Smooth muscle cell (in vitro differentiated cells): ENCODE data around the gene KRTAP1-4. TPM values are rescaled to one million over a fixed set of nuclear protein-coding genes. Genes with fewer than 3 reads are reported as not detected.

Experiments
- DNase-seq: peaks from one replicate; lab custom pipeline; 2025; ENCODE audit not compliant: unreplicated experiment; lab: John Stamatoyannopoulos, UW
- H2AFZ ChIP-seq: fragments of 200-600 bp; sonication (generic); 2 replicates; pipeline ENCODE4 v1.6.0; 2016; ENCODE audit warnings: antibody characterized with exemption, low read depth, mild to moderate bottlenecking
- H3F3A ChIP-seq: fragments of 200-600 bp; sonication (generic); 2 replicates; pipeline ENCODE4 v1.6.0; 2017; ENCODE audit warnings: antibody characterized with exemption, low read depth
- H3K27ac ChIP-seq: fragments of 200-600 bp; sonication (generic); 2 replicates; pipeline ENCODE4 v1.5.1; 2016; ENCODE audit warnings: low read depth, mild to moderate bottlenecking
- H3K27me3 ChIP-seq: fragments of 200-600 bp; sonication (generic); 2 replicates; pipeline ENCODE4 v1.6.1; 2016; ENCODE audit warnings: low read depth, mild to moderate bottlenecking
- H3K36me3 ChIP-seq: fragments of 200-600 bp; sonication (generic); 2 replicates; pipeline ENCODE4 v1.5.1; 2016; ENCODE audit warnings: low read depth
- H3K4me1 ChIP-seq: fragments of 200-600 bp; sonication (generic); 2 replicates; pipeline ENCODE4 v1.5.1; 2016; ENCODE audit warnings: low read depth
- H3K4me2 ChIP-seq: fragments of 200-600 bp; sonication (generic); 2 replicates; pipeline ENCODE4 v1.6.0; 2016; ENCODE audit warnings: mild to moderate bottlenecking
- H3K4me3 ChIP-seq: fragments of 200-600 bp; sonication (generic); 2 replicates; pipeline ENCODE4 v1.5.1; 2016; ENCODE audit warnings: mild to moderate bottlenecking
- H3K79me2 ChIP-seq: fragments of 200-600 bp; sonication (generic); 2 replicates; pipeline ENCODE4 v1.6.0; 2016; ENCODE audit warnings: low read depth, mild to moderate bottlenecking
- H3K9ac ChIP-seq: fragments of 200-600 bp; sonication (generic); 2 replicates; pipeline ENCODE4 v1.6.0; 2016; ENCODE audit warnings: low read depth
- H3K9me3 ChIP-seq: fragments of 200-600 bp; sonication (generic); replicated peaks from 2 replicates; pipeline ENCODE4 v1.5.1; 2016; ENCODE audit warnings: low read depth
- H4K20me1 ChIP-seq: fragments of 200-600 bp; sonication (generic); 2 replicates; pipeline ENCODE4 v1.6.0; 2016; ENCODE audit warnings: low read depth
- CTCF ChIP-seq: fragments of 200-600 bp; sonication (generic); IDR thresholded peaks from 2 replicates; pipeline ENCODE4 v1.5.1; 2017; ENCODE audit warnings: borderline replicate concordance, mild to moderate bottlenecking, antibody characterized with exemption; ENCODE audit not compliant: insufficient read depth, poor library complexity, severe bottlenecking
- WGBS: methylation state at CpG from one replicate; pipeline ENCODE4 v1.1.7; 2016; ENCODE audit warnings: low lambda C conversion rate; 5-methylcytosine and 5-hydroxymethylcytosine counted together
- polyA plus RNA-seq: library from polyadenylated mRNA; unstranded; fragments of >200 nt; fragmentation: Nextera tagmentation; extraction: Ambion mirVana; gene quantifications from 2 replicates; pipeline ENCODE4 v1.2.1, GENCODE V29; 2016
- total RNA-seq: library from RNA; depleted of rRNA; stranded (reverse); fragments of >200 nt; gene quantifications from 2 replicates; pipeline ENCODE4 v1.2.3, GENCODE V29; 2014

The KRTAP1-4 gene
- total and polyA plus RNA-seq, 2 experiments from 2014 or later = not detected

DNA sequence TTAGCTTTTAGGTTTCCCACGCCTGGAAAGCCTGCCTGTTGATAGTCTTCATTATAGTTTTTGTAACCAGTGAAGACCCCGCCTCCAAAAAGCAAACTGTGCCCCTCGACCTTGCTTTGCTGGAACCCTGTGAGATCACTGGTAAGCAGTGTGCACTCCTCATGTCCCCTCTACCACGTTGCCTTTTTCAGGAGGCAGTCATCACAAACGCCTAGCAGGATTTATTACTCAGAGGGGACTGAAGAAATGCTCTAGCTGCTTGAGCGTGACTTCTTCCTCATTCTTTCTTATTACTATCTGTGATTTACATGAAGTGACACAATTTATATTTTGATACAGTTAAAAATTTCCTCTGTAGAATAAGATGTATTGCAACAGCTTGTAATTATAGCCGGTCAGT is 14.5 kb downstream of the KRTAP1-4 start:
- Histone ChIP-seq H2AFZ (no peak overlapping the region), H3K9ac (no peak overlapping the region), H3K4me3 (no peak overlapping the region), H3K27me3 (no peaks in the 10 kb centered on the region), H3K27ac (no peak overlapping the region), H3F3A (no peaks in the 10 kb centered on the region), H4K20me1 (no peaks in the 10 kb centered on the region), H3K79me2 (no peaks in the 10 kb centered on the region), H3K36me3 (no peaks in the 10 kb centered on the region), H3K4me2 (no peak overlapping the region), H3K4me1 (no peaks in the 10 kb centered on the region), H3K9me3 (no peaks in the 10 kb centered on the region)
- no peak for DNase-seq
- 79% methylated on average over 7 of the region's 7 CpGs for WGBS
- no peak for TF ChIP-seq CTCF

GRCh38 chr17:41013606-41014005 is 16.4 kb downstream of the KRTAP1-4 start:
- H3K4me3 ChIP-seq = no peak overlapping the region
- WGBS = 52% methylated on average over 1 of the region's 1 CpG
- no peak overlapping the region for H3K27ac ChIP-seq
- no peaks in the 10 kb centered on the region for H4K20me1 ChIP-seq
- no peaks in the 10 kb centered on the region for H3F3A ChIP-seq
- peaks cover 5% of the 10 kb centered on the region for H3K4me1 ChIP-seq
- no peaks in the 10 kb centered on the region for H3K9me3 ChIP-seq
- no peak overlapping the region for H3K9ac ChIP-seq
- no peaks in the 10 kb centered on the region for H3K36me3 ChIP-seq
- H3K4me2 ChIP-seq = no peak overlapping the region
- no peaks in the 10 kb centered on the region for H3K27me3 ChIP-seq
- no peak overlapping the region for H2AFZ ChIP-seq
- DNase-seq = no peak
- TF ChIP-seq CTCF = no peak
- no peaks in the 10 kb centered on the region for H3K79me2 ChIP-seq

DNA sequence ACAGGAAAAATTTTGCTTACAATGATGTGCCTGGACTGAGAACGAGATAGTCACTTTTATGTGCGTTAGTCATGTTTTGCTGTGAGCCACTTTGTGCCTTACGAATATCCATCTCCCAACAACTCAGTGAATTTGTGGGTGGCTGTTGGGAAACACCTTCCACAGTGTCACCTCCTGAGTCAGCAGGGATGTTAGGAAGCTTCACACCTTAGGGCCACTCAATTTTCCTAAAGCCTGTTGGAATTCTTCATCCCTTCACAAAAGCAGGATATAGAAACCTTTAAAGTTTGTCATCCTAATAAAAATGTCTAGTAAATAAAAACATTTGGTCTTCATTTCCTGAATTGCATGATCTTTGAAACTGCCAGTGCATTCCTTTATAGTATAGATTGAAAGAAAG is 16.8 kb downstream of the KRTAP1-4 start:
- H3K4me2 ChIP-seq = no peak overlapping the region
- no peak overlapping the region for H3K4me3 ChIP-seq
- H4K20me1 ChIP-seq = no peaks in the 10 kb centered on the region
- H2AFZ ChIP-seq = no peak overlapping the region
- no peak for DNase-seq
- no peaks in the 10 kb centered on the region for H3K9me3 ChIP-seq
- WGBS = 39% methylated on average over 3 of the region's 3 CpGs
- no peaks in the 10 kb centered on the region for H3K36me3 ChIP-seq
- no peak overlapping the region for H3K27ac ChIP-seq
- H3K27me3 ChIP-seq = no peaks in the 10 kb centered on the region
- H3K9ac ChIP-seq = no peak overlapping the region
- H3F3A ChIP-seq = no peaks in the 10 kb centered on the region
- no peak for TF ChIP-seq CTCF
- H3K4me1 ChIP-seq = peaks cover 5% of the 10 kb centered on the region
- no peaks in the 10 kb centered on the region for H3K79me2 ChIP-seq

GRCh38 chr17:41012326-41013120 is 17.5 kb downstream of the KRTAP1-4 start:
- peaks cover 5% of the 10 kb centered on the region for H3K4me1 ChIP-seq
- no peaks in the 10 kb centered on the region for H3F3A ChIP-seq
- H3K36me3 ChIP-seq = no peaks in the 10 kb centered on the region
- no peak for TF ChIP-seq CTCF
- no peaks in the 10 kb centered on the region for H3K79me2 ChIP-seq
- no peaks in the 10 kb centered on the region for H3K9me3 ChIP-seq
- 84% methylated on average over 6 of the region's 6 CpGs for WGBS
- no peak overlapping the region for H3K4me2 ChIP-seq
- DNase-seq = no peak
- H3K9ac ChIP-seq = no peak overlapping the region
- no peak overlapping the region for H2AFZ ChIP-seq
- H3K27me3 ChIP-seq = no peaks in the 10 kb centered on the region
- no peak overlapping the region for H3K4me3 ChIP-seq
- no peaks in the 10 kb centered on the region for H4K20me1 ChIP-seq
- H3K27ac ChIP-seq = no peak overlapping the region
